ES-I3 (cell line): ENCODE results near the gene CHST15.

Source experiments
- H3K36me3 ChIP-seq: 2 replicates; pipeline ENCODE4 v1.6.1; 2013; ENCODE audit warnings: mild to moderate bottlenecking, low read length, control low read depth, moderate library complexity; ENCODE audit not compliant: insufficient read depth
- H3K4me1 ChIP-seq: 2 replicates; pipeline ENCODE4 v1.6.1; 2013; ENCODE audit warnings: mild to moderate bottlenecking, control low read depth, low read length; ENCODE audit not compliant: insufficient read depth
- H3K9ac ChIP-seq: 2 replicates; pipeline ENCODE4 v1.6.1; 2013; ENCODE audit warnings: low read depth, mild to moderate bottlenecking, low read length, moderate library complexity
- H3K9me3 ChIP-seq: 2 replicates; pipeline ENCODE4 v1.6.1; 2013; ENCODE audit warnings: mild to moderate bottlenecking, low read length, moderate library complexity; ENCODE audit not compliant: control insufficient read depth, insufficient read depth

CHST15 gene, protein sequence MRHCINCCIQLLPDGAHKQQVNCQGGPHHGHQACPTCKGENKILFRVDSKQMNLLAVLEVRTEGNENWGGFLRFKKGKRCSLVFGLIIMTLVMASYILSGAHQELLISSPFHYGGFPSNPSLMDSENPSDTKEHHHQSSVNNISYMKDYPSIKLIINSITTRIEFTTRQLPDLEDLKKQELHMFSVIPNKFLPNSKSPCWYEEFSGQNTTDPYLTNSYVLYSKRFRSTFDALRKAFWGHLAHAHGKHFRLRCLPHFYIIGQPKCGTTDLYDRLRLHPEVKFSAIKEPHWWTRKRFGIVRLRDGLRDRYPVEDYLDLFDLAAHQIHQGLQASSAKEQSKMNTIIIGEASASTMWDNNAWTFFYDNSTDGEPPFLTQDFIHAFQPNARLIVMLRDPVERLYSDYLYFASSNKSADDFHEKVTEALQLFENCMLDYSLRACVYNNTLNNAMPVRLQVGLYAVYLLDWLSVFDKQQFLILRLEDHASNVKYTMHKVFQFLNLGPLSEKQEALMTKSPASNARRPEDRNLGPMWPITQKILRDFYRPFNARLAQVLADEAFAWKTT

DNA sequence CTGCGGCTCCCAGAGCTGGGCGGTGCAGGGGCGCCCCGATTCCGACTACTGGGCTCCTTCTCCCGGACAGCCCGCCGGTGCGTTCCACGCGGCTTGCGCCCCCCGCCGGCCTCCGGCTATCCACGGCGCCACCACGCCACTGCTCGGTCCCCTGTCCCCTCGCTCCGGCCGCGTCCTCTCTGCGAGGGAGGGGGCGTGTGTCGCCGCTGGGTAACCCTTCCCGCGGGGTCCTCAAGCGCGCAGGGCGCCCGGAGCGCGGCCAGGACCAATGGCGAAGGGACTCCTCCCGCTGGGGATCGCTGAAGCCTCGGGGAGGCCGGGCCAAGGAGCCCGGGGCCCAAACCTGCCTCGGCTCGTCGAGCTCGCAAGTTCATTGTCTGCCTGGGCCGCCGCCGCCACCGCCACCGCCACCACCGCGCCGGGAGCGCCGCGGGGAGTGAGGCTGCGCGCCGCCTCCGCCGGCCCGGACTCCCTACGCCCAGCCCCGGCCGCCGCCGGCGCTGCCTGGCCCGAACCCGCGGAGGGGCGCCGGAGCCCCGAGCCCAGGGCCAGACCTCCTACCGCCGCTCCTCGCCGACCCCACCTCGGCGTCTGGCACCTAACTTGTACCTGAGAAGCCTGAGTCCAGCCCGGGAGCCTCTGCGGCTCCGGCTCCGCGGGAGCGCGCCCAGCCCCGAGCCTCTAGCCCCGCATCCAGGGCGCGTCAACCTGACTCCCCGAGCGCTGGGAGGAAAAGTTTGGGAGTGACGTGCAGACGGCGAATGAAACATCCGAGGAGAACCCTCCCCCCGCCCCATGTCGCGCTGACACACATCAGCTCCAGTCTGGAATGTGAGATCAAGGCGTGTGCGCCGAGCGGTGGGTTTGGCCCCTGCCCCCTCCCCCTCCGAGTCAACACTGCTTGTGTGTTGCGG is at the start of gene CHST15:
TSS of gene CHST15 (minus strand) at position 739 of the 914 bp plus-strand sequence. CDS start 47,386 bp downstream, outside the sequence.
- Histone ChIP-seq H3K9ac (peak within 1 kb of the TSS; percentile 81), H3K36me3 (no peaks in the 10 kb centered on the region)

DNA sequence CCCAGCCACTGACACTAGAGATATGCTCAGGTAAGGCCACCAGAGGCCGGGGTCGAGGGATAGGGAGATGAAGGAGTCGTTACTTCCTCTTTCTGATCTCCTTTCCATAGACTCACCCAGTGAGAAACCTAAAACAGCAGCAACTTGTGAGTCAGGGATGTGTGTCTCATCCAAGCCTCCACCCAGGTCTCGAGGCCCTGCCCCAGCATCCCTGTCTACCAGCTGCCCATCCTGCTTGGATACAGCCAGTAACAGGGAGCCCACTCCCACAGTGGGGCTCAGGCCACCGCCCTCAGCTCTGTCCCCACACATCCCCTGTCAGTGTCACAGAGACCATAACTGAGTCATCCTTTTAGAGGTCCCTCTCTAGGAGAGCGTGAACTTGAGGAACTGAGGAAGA is 49.6 kb upstream of the CHST15 start:
- no peaks in the 10 kb centered on the region for H3K36me3 ChIP-seq
- H3K4me1 ChIP-seq, result no peaks in the 10 kb centered on the region
- no peaks in the 10 kb centered on the region for H3K9me3 ChIP-seq
- no peak overlapping the region for H3K9ac ChIP-seq

More for the DNA sequence above, at the start of gene CHST15:
- H3K4me1 ChIP-seq, result peaks cover 7% of the 10 kb centered on the region
- H3K9me3 ChIP-seq, result no peaks in the 10 kb centered on the region

DNA sequence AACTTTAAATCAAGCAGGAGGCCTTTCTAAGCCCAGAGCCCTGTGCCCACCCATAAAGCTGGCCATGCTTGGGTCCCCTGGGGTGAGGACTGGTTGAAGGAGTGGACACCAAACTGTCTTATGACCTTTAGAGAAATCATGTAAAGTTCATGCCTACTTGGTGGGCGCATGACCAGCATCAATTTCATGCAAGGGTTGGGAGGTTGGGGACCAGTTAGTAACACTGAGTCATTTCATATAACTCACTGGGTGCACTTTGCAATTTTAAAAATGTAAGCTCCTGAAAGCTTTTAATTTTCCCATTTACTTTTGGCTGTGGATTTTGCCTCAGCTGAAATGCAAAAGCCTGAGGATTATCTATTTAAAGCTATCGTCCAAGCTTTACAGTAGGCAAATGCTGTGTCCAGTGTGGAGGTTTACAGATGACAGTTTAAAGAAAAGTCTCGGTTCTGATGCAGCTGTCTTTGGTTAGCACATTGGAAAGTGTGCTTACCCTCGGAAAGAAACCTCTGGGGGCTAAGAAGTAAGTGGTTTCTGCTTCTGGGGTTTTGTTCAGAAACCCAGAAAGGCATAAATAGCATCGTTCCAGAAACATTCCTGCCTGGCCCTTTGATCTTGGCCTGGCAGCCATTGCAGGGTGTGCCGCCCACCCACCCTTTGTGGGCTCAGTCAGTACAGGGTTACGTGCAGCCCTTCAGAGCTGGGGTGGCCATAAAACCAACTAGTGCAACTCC is 48.8 kb upstream of the CHST15 start:
- H3K9me3 ChIP-seq, result no peaks in the 10 kb centered on the region
- H3K4me1 ChIP-seq, result no peaks in the 10 kb centered on the region
- no peak overlapping the region for H3K9ac ChIP-seq
- H3K36me3 ChIP-seq, result no peaks in the 10 kb centered on the region

DNA sequence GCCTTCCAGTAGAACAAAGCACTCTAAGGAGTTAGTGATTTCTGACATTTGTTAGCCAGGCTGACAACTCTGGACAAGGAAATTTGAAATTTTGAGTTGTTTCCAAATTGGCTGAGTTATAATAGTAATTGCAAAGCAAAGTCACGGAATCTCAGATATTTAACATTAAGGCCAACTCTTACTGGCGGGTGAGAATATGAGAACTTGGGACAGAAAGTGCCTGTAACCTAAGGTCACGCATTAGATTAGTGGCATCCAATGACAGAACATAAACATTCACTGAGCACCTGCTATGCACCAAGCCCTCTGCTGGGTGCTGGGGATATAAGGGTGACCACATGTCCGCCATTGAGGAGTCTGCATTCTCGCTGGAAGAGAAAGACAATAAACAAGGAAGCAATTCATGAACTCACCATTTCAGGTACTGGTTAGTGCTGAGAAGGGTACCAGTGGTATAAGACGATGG is 45.5 kb upstream of the CHST15 start:
- no peak overlapping the region for H3K9ac ChIP-seq

DNA sequence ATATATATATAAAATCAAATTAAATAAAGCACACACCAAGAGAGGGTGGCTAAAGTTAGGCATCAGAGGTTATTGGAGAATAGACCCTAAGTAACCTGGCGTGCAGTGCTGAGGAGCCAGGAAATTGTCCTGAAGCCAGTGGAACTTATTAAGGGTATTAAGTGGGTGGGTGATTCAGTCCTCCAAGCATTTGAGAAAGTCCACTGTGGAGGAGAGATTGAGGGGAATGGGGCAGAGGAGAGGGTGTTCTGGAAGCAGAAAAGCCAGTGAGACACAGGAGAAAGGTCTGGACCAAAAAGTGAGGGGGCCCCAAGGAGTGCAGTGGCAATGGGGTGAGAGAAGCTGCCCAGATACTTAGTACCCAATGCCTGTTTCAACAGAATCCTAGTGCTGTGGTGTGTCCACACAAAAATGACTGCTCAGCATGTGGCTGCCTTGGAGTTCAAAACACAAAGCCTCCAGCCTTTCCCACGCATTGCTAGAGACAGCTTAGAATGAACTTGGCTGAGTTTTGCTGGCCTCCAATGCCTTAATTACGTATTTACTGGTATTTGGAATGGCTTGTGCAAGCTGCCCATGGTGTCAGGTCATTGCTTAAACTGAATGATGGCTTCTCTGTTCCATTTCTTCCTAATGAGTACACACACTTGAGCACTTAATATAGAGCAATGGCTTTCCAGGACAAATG is 44.9 kb upstream of the CHST15 start:
- no peaks in the 10 kb centered on the region for H3K4me1 ChIP-seq
- H3K9ac ChIP-seq, result no peak overlapping the region
- no peaks in the 10 kb centered on the region for H3K36me3 ChIP-seq
- H3K9me3 ChIP-seq, result no peaks in the 10 kb centered on the region

More for the DNA sequence above, 45.5 kb upstream of the CHST15 start:
- Histone ChIP-seq H3K4me1 (no peaks in the 10 kb centered on the region), H3K36me3 (no peaks in the 10 kb centered on the region), H3K9me3 (no peaks in the 10 kb centered on the region)

DNA sequence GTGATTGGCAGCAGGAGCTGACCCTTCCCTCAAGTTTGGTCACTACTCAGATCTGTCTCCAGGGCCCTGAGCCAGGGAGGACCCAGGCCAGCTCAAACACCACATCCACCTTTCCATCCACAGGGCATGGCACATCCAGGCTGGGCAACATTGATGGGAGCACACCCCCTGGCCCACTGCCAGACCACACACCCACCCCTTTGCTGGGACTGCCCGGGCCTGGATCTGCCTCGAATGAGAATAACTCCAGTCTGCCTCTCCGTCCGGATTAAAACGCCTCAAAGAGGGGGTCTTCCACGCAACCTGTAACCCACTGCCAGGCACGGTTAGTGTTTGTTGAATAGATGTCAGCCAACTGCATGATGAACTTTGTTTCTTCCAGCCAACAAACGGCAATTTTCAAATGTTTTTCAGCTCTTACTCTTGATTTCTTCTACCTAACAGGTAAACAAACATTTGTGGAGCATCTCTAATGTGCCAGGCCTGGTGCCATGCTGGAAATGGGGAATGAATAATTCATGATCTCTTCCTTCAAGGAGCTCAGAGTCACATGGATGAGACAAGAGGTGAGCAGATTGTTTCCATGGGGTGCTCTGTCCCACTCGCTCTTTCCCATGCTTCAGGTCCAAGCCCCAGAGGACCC is 41.0 kb upstream of the CHST15 start:
- H3K9ac ChIP-seq, result no peak overlapping the region
- no peaks in the 10 kb centered on the region for H3K36me3 ChIP-seq
- no peaks in the 10 kb centered on the region for H3K9me3 ChIP-seq
- H3K4me1 ChIP-seq, result no peaks in the 10 kb centered on the region

DNA sequence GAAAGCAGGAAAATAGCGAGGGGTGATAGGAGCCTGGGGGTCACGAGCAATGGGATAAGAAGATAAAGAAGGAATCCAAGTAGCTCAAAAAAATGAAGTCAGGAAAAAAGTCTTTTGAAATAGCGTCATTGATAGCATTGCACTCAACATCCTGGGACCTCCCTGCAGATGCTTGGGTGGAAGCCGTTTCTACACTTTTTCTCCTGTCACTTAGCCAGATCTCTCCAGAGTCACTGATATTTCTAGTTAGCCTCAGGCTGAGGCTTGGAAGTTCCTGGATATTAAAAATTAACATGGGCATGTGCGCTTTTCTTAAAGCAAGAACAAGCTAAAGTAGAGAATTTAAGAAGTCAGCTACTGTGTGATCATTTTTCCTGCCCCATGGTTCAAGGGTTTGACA is 39.5 kb upstream of the CHST15 start:
- Histone ChIP-seq H3K4me1 (no peaks in the 10 kb centered on the region; the same call in 1 of the 2 replicates), H3K9me3 (no peaks in the 10 kb centered on the region), H3K36me3 (no peaks in the 10 kb centered on the region), H3K9ac (no peak overlapping the region)

DNA sequence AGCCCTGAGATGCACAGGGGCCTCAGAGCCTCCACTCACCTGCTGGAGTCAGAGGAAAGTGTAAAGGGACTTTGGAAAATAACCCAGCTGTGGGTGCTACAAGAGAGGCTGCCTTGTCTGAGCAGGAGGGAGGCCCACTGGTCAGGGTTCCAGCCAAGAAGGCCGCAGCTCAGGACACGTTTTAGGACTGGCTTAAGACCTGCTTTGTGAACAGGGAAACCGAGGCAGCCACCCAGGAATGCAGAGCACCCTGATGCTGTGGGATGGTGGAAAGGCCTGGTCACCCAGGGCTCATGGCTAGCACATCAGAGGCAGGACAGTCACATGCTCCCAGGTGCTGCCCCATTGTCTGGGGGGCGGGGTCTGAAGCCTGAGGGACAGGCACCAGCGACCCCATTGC is 38.9 kb upstream of the CHST15 start:
- Histone ChIP-seq H3K9me3 (no peaks in the 10 kb centered on the region), H3K36me3 (no peaks in the 10 kb centered on the region), H3K9ac (no peak overlapping the region), H3K4me1 (peaks cover 3% of the 10 kb centered on the region; the same call in 1 of the 2 replicates)

DNA sequence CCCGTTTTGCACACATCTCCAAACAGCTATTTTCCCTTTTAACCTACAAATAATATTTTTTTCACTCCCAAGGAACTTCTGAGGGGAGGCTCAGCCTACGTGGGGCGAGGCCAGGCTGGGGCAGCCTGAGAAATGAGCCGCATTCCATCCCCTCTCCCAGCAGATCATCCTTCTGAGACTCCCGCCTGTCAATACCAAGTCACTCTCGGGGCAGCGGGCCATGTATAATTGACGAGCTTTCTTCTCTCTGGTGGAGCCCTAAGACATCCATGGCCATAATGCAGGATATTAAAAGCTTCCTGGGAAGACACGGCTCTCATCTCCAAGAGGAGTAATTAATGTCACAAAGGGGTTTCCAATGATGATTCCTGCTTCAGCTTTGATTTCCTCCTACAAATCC is 37.8 kb upstream of the CHST15 start:
- no peaks in the 10 kb centered on the region for H3K36me3 ChIP-seq
- H3K9me3 ChIP-seq, result no peaks in the 10 kb centered on the region
- no peak overlapping the region for H3K9ac ChIP-seq
- H3K4me1 ChIP-seq, result peaks cover 3% of the 10 kb centered on the region; the same call in 1 of the 2 replicates

DNA sequence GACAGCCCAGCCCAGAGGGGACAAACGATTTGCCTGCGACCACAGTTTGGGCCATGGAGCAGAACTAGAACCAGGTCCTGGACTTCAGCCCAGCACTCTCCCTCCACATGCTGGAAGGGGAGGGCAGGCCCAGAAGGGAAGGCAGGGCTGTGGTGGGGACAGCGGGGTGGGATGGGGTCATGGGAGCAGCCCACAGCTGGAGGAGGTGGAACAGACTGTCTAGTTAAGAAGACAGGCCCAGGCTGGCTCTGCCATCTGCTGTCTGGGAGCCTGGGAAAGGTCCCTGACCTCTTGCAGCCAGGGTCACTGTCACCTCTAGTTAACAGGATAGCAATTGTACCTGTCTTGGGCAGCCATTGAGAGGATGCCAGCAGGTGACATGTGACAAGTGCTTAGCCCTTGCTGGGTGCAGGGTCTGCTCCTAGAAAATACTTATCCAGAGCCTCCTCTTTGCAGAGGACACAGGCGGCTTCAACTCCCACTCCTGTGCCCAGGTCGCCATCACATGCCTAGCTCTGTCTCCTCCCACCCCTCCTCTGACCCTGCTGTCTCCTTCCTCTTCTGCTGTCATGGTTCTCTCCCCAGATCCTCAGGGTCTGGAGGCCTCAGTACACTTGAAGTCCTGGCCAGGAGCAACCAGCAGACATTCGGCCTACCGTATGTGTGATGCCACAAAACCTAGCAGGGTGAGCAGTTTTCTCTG is 37.0 kb upstream of the CHST15 start:
- Histone ChIP-seq H3K9me3 (no peaks in the 10 kb centered on the region), H3K4me1 (peaks cover 3% of the 10 kb centered on the region; the same call in 1 of the 2 replicates), H3K9ac (no peak overlapping the region)

DNA sequence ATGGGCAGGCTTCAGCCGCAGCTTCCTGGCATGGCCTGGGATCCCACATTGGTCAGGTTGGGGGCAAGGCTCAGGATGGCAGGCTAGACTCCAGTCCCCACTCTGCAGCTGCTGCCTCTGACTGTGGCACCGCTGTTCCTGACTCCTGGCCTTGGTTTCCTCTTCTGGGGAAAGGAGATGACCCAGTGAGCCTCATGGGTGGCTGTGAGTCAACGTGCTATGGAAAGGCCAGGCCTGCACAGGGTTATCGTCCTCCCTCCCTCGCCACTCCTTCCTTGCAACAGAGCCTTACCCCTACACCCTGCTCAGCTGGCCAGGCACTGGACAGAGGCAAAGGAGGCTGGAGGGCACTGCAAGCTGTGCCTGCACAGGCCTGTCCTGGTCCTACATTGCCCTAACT is 36.1 kb upstream of the CHST15 start:
- no peaks in the 10 kb centered on the region for H3K36me3 ChIP-seq
- H3K4me1 ChIP-seq, result peaks cover 3% of the 10 kb centered on the region; the same call in 1 of the 2 replicates
- H3K9ac ChIP-seq, result no peak overlapping the region
- H3K9me3 ChIP-seq, result no peaks in the 10 kb centered on the region

More for the DNA sequence above, 37.0 kb upstream of the CHST15 start:
- no peaks in the 10 kb centered on the region for H3K36me3 ChIP-seq

DNA sequence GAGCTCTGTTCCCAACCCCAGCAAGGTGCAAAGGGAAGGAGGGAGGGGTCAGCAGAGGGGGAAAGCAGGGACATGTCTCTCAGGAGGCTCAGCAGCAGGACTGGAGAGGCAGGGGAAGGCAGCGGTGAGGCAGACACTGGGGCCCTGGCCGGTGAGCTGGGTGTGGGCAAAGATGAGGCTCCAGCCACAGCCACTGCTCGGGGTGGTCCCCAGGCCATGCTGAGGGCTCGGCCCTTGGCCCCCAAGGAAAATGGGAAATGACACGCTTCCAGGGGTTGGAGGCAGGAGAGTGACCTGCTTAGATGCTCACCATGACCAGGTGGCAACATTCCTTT is 35.4 kb upstream of the CHST15 start:
- Histone ChIP-seq H3K9me3 (no peaks in the 10 kb centered on the region), H3K4me1 (peaks cover 3% of the 10 kb centered on the region; the same call in 1 of the 2 replicates), H3K36me3 (no peaks in the 10 kb centered on the region), H3K9ac (no peak overlapping the region)
